ENCODE data around the gene DUSP6. TPM values are rescaled to one million over a fixed set of nuclear protein-coding genes. Genes with fewer than 3 reads are reported as not detected.
A peak's percentile ranks its signal among the peaks of the same experiment; 100 is the strongest.
"Not testable (repeated sequence)": the region's sequence is repeated elsewhere in the genome, so short reads cannot be mapped to it uniquely, and the experiment has no call there.

Gene DUSP6
- total RNA-seq, 1 donor: 201 TPM

DNA sequence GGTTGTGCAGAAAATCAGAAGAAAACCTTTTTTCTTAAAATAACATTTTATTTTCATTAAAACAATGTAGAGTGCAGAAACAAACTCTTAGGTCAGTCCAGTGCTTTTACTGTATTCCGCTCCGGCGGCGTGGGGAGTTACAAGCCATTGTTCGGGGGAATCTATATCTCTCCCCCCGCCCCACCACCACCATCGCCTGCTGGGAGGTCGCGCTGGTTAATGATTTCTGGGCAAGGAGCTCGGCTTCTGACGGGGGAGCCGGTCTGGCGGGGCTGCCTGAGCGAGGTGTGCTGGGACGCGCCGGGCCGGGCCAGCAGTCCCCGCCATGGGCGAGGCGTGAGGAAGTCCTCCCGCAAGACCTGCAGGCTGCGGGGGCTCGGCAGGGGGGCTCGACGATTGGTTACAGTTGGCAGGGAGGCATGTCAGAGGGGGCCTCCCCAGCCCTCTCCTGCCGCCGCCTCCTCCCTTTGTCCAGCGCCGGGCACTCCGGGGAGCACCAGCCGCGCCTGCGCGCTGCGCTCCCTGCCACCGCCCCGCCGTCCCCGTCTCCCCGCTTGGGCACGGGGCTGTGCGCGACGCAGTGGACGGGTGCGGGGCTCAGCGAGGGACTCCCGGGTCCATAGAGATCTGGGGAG is 1.0 kb upstream of the DUSP6 start:
- peak; percentile 21 to 59 (median 54) for DNase-seq (ENCODE audit: low read depth in 2 of 3, low spot score in 2 of 3)

- DNase-seq (ENCODE audit: low read depth in 2 of 3, low spot score in 2 of 3): no peak
These were observed 134 bp downstream of the DUSP6 start for GRCh38 chr12:89352242-89352491.

DNA sequence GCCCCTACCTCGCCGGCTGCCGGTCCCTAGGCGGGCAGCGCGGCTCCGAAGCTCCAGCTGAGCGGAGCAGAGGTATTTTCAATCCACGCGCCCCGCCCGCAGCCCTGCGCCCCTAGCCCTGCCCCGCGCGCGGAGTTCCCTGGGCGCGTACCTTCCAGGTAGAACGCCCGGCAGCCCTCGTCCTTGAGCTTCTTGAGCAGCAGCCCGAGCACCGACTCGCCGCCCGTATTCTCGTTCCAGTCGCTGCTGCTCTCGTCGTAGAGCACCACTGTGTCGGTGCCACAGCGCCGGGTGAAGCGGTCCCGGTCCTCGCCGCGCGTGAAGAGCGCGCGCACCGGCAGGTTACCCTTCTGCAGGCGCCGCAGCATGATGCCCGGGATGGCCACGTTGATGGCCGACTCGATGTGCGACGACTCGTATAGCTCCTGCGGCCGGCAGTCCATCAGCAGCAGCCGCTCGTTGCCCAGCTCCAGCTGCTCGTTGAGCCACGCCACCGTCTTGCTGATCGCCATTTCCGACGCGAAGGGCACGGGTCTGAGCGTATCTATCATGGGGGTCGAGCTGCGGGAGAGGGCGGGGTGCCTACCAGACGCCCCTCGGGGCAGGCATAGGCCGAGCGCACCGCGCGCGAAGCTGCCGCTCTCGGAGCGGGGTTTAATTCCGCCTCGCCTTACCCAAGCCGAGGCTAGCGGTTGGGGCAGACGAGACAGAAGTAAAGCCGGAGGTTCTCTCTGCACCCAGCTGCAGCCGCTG is 636 bp downstream of the DUSP6 start:
- peak in 2 of 3 donors; percentile 34 to 37 for DNase-seq (ENCODE audit: low read depth in 2 of 3, low spot score in 2 of 3)

- peak in 1 of 3 donors; percentile 22 for DNase-seq (ENCODE audit: low read depth in 2 of 3, low spot score in 2 of 3)
These were observed 1.4 kb downstream of the DUSP6 start for GRCh38 chr12:89350630-89351488.

DNA sequence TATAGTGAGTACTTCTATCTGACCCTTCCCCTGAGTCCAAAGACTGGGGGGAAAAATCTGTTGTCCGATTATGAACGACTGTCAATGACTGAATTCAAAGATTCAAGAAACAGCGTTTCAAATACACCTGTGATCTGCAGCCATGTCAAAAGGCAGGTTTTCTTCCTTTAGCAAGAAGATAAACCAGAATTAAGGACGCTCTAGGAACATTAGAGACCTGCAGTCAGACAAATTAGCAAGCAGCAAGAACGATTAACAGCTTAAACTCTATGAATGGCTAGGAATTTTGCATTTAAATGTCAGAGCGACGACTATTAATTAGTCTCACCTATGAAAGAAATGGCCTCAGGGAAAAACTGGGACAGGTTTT is 2.1 kb downstream of the DUSP6 start:
- no peak for DNase-seq (ENCODE audit: low read depth in 2 of 3, low spot score in 2 of 3)

- DNase-seq (ENCODE audit: low read depth in 2 of 3, low spot score in 2 of 3): no peak
These were observed 2.5 kb downstream of the DUSP6 start for GRCh38 chr12:89349814-89350213.

DNA sequence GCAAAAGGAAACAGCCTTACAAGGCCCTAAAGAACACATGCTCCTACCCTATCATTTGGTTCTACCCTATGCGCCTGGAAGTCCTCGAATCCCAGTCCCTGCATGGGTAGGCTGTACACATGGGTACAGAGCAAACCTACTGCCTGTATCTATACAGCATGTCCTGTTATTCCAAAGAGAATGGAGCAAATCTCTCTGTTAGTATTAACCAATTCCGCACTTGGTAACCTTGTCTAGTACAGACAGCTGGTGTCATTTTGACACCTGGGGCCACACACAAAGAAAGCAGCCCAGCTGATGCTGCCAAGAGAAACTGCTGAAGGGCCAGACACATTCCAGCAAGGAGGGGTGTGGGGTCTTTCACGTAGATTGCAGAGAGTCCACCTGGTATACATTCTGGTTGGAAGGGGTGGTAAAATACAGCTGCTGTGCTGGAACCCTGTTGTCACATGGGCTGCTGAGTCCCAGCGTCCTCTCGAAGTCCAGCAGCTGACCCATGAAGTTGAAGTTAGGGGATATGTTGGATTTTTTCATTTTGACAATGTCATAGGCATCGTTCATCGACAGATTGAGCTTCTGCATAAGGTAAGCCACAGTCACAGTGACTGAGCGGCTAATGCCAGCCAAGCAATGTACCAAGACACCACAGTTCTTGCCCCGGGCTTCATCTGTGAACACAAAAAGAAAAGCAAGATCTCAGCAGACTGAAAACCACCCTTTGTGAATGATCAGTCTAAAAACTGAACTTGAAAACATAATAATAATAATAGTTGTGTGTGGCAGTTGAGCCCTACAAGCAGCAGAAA is 3.2 kb downstream of the DUSP6 start:
- no peak for DNase-seq (ENCODE audit: low read depth in 2 of 3, low spot score in 2 of 3)

DNA sequence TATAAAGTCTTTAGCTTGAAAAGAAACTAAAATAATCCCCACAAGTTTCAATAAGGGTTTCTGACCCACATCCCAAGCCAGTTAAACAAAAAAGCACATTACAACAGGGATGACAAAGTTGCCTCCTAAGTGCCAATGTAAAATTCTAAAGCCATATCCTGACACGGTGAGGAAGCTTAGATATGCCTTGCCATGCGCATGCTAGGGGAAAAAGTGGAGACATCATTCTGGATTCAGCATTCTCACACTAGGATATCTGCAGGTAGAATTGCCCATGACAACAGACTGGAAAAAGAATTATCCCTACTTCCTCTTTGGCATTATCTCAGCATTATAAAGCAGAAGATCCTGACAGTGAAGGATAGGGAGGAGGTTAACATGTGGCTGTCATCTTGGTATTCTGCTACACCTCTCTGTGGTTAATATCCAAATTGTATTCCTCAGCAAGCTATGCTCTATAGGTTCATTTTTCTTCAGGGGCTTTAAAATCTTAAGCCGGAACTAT is 4.9 kb downstream of the DUSP6 start:
- no peak for DNase-seq (ENCODE audit: low read depth in 2 of 3, low spot score in 2 of 3)

DNA sequence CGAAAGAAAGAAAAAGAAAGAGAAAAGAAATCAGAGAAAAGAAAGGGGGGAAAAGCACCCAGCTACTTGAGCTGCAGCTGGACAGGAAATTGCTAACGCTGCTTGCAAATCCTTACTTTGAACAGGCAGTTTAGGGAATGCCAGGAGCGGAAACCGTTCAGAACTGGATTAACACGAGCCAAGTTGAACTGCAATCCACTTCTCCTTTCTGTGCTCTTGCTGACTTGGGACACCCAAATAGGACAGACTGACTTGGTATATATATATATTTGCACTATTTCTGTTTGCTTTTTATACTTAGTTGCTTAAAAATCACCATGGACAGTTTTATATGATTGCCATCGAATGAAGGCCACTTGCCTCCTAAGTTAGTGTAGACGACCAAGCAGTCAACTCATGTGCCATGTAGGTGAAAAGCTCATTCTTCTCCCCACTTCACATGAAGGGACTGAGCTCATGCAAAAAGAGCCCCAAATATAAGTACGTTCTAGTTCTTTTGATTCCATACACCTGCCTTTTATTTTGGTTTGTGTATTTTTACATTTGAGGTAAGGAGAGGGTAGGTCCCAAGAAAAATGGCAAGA is 5.5 kb downstream of the DUSP6 start:
- DNase-seq (ENCODE audit: low read depth in 2 of 3, low spot score in 2 of 3): no peak

- DNase-seq (ENCODE audit: low read depth in 2 of 3, low spot score in 2 of 3): peak in 2 of 3 donors; percentile 95 to 100
These were observed 6.2 kb downstream of the DUSP6 start for GRCh38 chr12:89345830-89346740.

GRCh38 chr12:89345376-89345775 is 6.9 kb downstream of the DUSP6 start:
- no peak for DNase-seq (ENCODE audit: low read depth in 2 of 3, low spot score in 2 of 3)

DNA sequence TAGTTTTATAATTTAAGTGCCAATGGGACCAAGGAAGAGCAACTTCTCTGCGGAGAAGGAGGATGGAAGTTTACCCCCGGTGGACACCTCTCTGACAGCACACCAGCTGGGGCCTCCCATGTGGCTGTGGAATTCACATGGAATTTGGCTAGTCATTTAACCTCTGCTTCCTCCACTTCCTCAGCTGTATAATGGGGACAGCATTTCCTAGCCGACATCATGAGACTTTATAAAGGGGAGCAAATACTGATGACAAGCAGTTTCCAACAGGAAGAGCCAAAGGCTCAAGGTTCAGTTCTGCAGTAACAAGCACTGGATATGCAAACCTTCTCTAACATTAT is 7.5 kb downstream of the DUSP6 start:
- no peak for DNase-seq (ENCODE audit: low read depth in 2 of 3, low spot score in 2 of 3)

- DNase-seq (ENCODE audit: low read depth in 2 of 3, low spot score in 2 of 3): no peak
These were observed 8.0 kb downstream of the DUSP6 start for GRCh38 chr12:89344043-89344861.

DNA sequence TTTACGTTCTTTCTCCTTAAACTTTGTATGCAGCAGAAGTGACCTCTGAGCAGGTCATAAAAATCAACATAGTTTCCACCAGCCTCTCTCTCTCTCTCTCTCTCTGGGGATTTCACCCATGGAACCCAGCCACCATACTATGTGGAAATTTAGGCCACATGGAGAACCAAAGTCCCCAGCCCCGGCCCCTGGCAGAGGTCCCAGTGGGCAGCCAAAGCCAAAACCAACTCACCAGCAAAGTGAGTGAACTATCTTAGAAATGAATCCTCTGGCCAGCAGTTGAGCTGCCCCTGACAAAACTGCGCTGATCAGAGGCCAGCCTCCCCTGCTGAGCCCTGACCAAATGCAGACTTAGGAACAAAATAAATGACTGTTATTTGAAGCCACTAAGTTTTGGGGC is 9.2 kb downstream of the DUSP6 start:
- no peak for DNase-seq (ENCODE audit: low read depth in 2 of 3, low spot score in 2 of 3)

DNA sequence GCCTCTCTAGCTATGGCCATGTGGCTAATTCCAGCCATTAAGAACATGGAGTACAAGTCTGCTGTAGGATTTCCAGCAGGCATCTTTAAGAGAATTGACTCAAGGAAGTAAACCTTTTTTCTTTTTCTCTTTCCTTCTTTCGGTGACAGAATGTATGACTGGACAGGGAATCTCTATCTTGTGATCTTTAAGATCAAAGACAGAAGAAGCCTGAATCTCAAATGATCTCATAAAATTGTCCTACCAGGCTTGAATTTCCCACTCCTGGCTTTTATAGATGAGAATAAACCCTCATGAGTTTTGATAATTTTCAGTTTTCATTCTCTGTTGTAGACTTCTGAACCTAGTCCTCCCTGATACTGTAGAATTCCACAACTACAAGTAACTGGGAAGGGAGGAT is 11.4 kb downstream of the DUSP6 start:
- DNase-seq (ENCODE audit: low read depth in 2 of 3, low spot score in 2 of 3): no peak

GRCh38 chr12:89339526-89339925 is 12.8 kb downstream of the DUSP6 start:
- DNase-seq (ENCODE audit: low read depth in 2 of 3, low spot score in 2 of 3): no peak

- DNase-seq (ENCODE audit: low read depth in 2 of 3, low spot score in 2 of 3): not testable (repeated sequence)
These were observed 15.2 kb downstream of the DUSP6 start for GRCh38 chr12:89337136-89337535.

- DNase-seq (ENCODE audit: low read depth in 2 of 3, low spot score in 2 of 3): no peak
These were observed 16.7 kb downstream of the DUSP6 start for GRCh38 chr12:89335452-89336244.
